HG02763 (cell line): Measurements from ENCODE around the gene PCBP3.
"Not testable (repeated sequence)": the region's sequence is repeated elsewhere in the genome, so short reads cannot be mapped to it uniquely, and the experiment has no call there.

Experiments used
- ATAC-seq: cut with Tn5 transposase; IDR thresholded peaks from one replicate; pipeline ENCODE4 v1.9.1; 2021; ENCODE audit warnings: mild to moderate bottlenecking, moderate library complexity; ENCODE audit not compliant: unreplicated experiment

PCBP3 gene

GRCh38 chr21:45669382-45669781, 25.9 kb downstream of the PCBP3 start:
- ATAC-seq, result no peak

GRCh38 chr21:45670731-45671130, 27.2 kb downstream of the PCBP3 start:
- ATAC-seq, result no peak

- ATAC-seq, result not testable (repeated sequence)
These were observed 35.3 kb downstream of the PCBP3 start for GRCh38 chr21:45678790-45679189.

- no peak for ATAC-seq
These were observed 36.7 kb downstream of the PCBP3 start for GRCh38 chr21:45680215-45680614.

GRCh38 chr21:45695086-45695485, 51.6 kb downstream of the PCBP3 start:
- ATAC-seq, result no peak

GRCh38 chr21:45698493-45699184, 55.1 kb downstream of the PCBP3 start:
- no peak for ATAC-seq

GRCh38 chr21:45699251-45699942, 55.9 kb downstream of the PCBP3 start:
- no peak for ATAC-seq

- ATAC-seq, result no peak
These were observed 56.4 kb downstream of the PCBP3 start for GRCh38 chr21:45699966-45700365.

- ATAC-seq, result no peak
These were observed 56.9 kb downstream of the PCBP3 start for GRCh38 chr21:45700461-45700860.

- no peak for ATAC-seq
These were observed 61.0 kb downstream of the PCBP3 start for GRCh38 chr21:45704311-45705108.

GRCh38 chr21:45706299-45706698, 62.8 kb downstream of the PCBP3 start:
- no peak for ATAC-seq

GRCh38 chr21:45709173-45709572, 65.6 kb downstream of the PCBP3 start:
- no peak for ATAC-seq

GRCh38 chr21:45709696-45710268, 66.3 kb downstream of the PCBP3 start:
- ATAC-seq, result no peak

GRCh38 chr21:45710306-45710705, 66.8 kb downstream of the PCBP3 start:
- ATAC-seq, result not testable (repeated sequence)

- ATAC-seq, result no peak
These were observed 70.1 kb downstream of the PCBP3 start for GRCh38 chr21:45713613-45714012.

- no peak for ATAC-seq
These were observed 71.9 kb downstream of the PCBP3 start for GRCh38 chr21:45715441-45715840.

- ATAC-seq, result no peak
These were observed 74.9 kb downstream of the PCBP3 start for GRCh38 chr21:45718413-45718812.

GRCh38 chr21:45719177-45719802, 75.8 kb downstream of the PCBP3 start:
- ATAC-seq, result no peak

- not testable (repeated sequence) for ATAC-seq
These were observed 76.7 kb downstream of the PCBP3 start for GRCh38 chr21:45720204-45720603.

- ATAC-seq, result no peak
These were observed 78.1 kb downstream of the PCBP3 start for GRCh38 chr21:45721671-45722070.
